Neutrophil (primary cell): Measurements from ENCODE around the gene LPP.

Source experiments
- H3K27ac ChIP-seq: fragments of 200-600 bp; sonication (generic); 2 replicates; pipeline ENCODE4 v1.5.1; 2016; ENCODE audit warnings: mild to moderate bottlenecking, moderate library complexity
- H3K27me3 ChIP-seq: fragments of 200-600 bp; sonication (generic); 2 replicates; pipeline ENCODE4 v1.6.0; 2016; ENCODE audit warnings: mild to moderate bottlenecking
- H3K36me3 ChIP-seq: fragments of 200-600 bp; sonication (generic); 2 replicates; pipeline ENCODE4 v1.5.1; 2017
- H3K4me1 ChIP-seq, 2 experiments: fragments of 200-600 bp in 1 of 2; sonication (generic) in 1 of 2; 1 replicate in 1 of 2; 2 replicates in 1 of 2; pipeline versions ENCODE4 v1.5.1 to v1.6.1; 2013 to 2016; ENCODE audit warnings: low read depth in 1 of 2, low read length in 1 of 2, mild to moderate bottlenecking in 1 of 2, moderate library complexity in 1 of 2; ENCODE audit not compliant: control insufficient read depth in 1 of 2, insufficient read depth in 1 of 2
- H3K4me3 ChIP-seq, 2 experiments: fragments of 200-600 bp in 1 of 2; sonication (generic) in 1 of 2; 1 replicate in 1 of 2; 2 replicates in 1 of 2; pipeline ENCODE4 v1.5.1; 2013 to 2016; ENCODE audit warnings: low read depth in 1 of 2, low read length in 1 of 2, mild to moderate bottlenecking in 1 of 2, moderate library complexity in 1 of 2
- H3K9me3 ChIP-seq: fragments of 200-600 bp; sonication (generic); 2 replicates; pipeline ENCODE4 v1.5.1; 2016
- CTCF ChIP-seq: fragments of 200-600 bp; sonication (generic); IDR thresholded peaks from 2 replicates; pipeline ENCODE4 v1.5.1; 2016; ENCODE audit warnings: antibody characterized with exemption

The LPP gene

GRCh38 chr3:188220097-188220788, 66.3 kb downstream of the LPP start:
- Histone ChIP-seq H3K27ac (no peak overlapping the region), H3K4me1 (peaks cover 7 to 8% of the 10 kb centered on the region in 2 experiments), H3K4me3 (no peak overlapping the region), H3K9me3 (no peaks in the 10 kb centered on the region), H3K36me3 (no peaks in the 10 kb centered on the region), H3K27me3 (no peaks in the 10 kb centered on the region)
- no peak for TF ChIP-seq CTCF

GRCh38 chr3:188220988-188221818, 67.2 kb downstream of the LPP start:
- H3K27ac ChIP-seq = no peak overlapping the region
- H3K9me3 ChIP-seq = no peaks in the 10 kb centered on the region
- no peaks in the 10 kb centered on the region for H3K4me1 ChIP-seq
- H3K36me3 ChIP-seq = no peaks in the 10 kb centered on the region
- no peak overlapping the region for H3K4me3 ChIP-seq
- TF ChIP-seq CTCF = no peak
- no peaks in the 10 kb centered on the region for H3K27me3 ChIP-seq

- no peaks in the 10 kb centered on the region for H3K36me3 ChIP-seq
- no peaks in the 10 kb centered on the region for H3K9me3 ChIP-seq
- no peak overlapping the region for H3K4me3 ChIP-seq
- peaks cover 2 to 3% of the 10 kb centered on the region in 2 experiments for H3K4me1 ChIP-seq
- TF ChIP-seq CTCF = no peak
- H3K27ac ChIP-seq = no peak overlapping the region
- no peaks in the 10 kb centered on the region for H3K27me3 ChIP-seq
These were observed 70.0 kb downstream of the LPP start for GRCh38 chr3:188223936-188224335.

- H3K27ac ChIP-seq = no peak overlapping the region
- H3K27me3 ChIP-seq = no peaks in the 10 kb centered on the region
- H3K4me1 ChIP-seq = peaks cover 6% of the 10 kb centered on the region in 2 experiments
- no peak overlapping the region for H3K4me3 ChIP-seq
- TF ChIP-seq CTCF = no peak
- H3K9me3 ChIP-seq = no peaks in the 10 kb centered on the region
- no peaks in the 10 kb centered on the region for H3K36me3 ChIP-seq
These were observed 73.5 kb downstream of the LPP start for GRCh38 chr3:188227442-188227841.

- H3K36me3 ChIP-seq = no peaks in the 10 kb centered on the region
- no peaks in the 10 kb centered on the region for H3K27me3 ChIP-seq
- H3K27ac ChIP-seq = peak overlapping the region; percentile 6
- H3K9me3 ChIP-seq = no peaks in the 10 kb centered on the region
- no peak for TF ChIP-seq CTCF
- no peak overlapping the region for H3K4me3 ChIP-seq
- peaks cover 6% of the 10 kb centered on the region in 2 experiments for H3K4me1 ChIP-seq
These were observed 75.2 kb downstream of the LPP start for GRCh38 chr3:188229177-188229576.
